ENCODE measurements around the gene SLC23A2.

DNA sequence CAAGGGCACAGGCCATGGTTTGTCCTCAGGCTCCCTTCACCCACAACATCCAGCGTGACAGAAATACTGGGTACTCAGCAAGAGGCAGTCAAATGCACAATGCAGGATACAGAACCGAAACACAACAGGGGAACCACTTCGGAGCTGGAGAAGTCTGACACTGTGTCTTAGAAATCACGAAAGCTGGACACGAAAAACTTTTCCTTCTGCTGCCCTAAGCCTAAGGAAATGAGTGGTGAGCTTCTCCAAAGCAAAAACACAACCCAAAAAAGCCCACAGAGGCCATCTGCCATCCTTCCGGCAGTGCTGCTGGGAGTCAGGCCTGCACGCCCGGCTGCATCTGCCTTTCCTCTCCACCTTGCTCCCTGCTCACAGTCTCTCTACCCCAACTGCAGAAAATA is 106.3 kb downstream of the SLC23A2 start:
- TF ChIP-seq POLR2A (IDR thresholded peaks at IDR 0.05) (no peak), POLR2AphosphoS5 (IDR thresholded peaks at IDR 0.05) (no peak)
- TF ChIP-seq, protein P1, sequence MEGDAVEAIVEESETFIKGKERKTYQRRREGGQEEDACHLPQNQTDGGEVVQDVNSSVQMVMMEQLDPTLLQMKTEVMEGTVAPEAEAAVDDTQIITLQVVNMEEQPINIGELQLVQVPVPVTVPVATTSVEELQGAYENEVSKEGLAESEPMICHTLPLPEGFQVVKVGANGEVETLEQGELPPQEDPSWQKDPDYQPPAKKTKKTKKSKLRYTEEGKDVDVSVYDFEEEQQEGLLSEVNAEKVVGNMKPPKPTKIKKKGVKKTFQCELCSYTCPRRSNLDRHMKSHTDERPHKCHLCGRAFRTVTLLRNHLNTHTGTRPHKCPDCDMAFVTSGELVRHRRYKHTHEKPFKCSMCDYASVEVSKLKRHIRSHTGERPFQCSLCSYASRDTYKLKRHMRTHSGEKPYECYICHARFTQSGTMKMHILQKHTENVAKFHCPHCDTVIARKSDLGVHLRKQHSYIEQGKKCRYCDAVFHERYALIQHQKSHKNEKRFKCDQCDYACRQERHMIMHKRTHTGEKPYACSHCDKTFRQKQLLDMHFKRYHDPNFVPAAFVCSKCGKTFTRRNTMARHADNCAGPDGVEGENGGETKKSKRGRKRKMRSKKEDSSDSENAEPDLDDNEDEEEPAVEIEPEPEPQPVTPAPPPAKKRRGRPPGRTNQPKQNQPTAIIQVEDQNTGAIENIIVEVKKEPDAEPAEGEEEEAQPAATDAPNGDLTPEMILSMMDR (IDR thresholded peaks at IDR 0.05): no peak

All from prostate gland (tissue), 2 donors.